NCI-H1436 treated with DMSO at 0.1 percent for 48 hours (cell line): ENCODE data around the gene DCDC1.
"Not testable (repeated sequence)": the region's sequence is repeated elsewhere in the genome, so short reads cannot be mapped to it uniquely, and the experiment has no call there.

Experiments
- DNase-seq: peaks from one replicate; lab custom pipeline; 2025; lab: John Stamatoyannopoulos, UW

The DCDC1 gene

DNA sequence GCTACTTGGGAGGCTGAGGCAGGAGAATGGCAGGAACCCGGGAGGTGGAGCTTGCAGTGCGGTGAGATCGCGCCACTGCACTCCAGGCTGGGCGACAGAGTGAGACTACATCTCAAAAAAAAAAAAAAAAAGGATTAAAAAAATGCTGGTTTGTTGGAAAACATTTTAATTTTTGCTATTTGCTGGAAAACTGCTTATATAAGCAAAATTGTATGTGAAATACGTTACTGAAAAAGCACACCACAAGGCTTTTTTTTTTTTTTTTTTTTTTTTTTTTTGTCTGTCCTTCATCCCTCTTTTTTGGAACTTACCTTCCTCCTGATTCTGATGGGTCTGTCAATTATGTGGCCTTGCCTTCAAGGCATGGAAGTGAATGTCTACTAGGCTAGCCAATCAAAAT lies 40.8 kb downstream of the DCDC1 start:
- DNase-seq, result no peak

DNA sequence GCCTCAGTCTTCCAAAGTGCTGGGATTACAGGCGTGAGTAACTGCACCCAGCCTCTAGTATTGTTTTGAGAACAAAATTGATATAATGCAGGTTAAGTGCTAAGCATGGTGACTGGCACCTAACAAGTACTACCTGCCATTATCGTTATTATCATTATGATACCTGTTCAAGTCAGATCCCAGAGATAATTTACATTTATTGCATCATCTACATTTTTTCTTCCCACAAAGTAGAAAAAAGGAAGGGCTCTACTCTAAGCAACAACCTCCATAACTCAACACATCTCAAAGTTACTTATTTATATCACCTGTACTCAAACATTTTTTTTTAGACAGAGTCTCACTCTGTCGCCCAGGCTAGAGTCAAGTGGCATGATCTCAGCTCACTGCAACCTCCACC lies 42.1 kb downstream of the DCDC1 start:
- DNase-seq, result no peak

DNA sequence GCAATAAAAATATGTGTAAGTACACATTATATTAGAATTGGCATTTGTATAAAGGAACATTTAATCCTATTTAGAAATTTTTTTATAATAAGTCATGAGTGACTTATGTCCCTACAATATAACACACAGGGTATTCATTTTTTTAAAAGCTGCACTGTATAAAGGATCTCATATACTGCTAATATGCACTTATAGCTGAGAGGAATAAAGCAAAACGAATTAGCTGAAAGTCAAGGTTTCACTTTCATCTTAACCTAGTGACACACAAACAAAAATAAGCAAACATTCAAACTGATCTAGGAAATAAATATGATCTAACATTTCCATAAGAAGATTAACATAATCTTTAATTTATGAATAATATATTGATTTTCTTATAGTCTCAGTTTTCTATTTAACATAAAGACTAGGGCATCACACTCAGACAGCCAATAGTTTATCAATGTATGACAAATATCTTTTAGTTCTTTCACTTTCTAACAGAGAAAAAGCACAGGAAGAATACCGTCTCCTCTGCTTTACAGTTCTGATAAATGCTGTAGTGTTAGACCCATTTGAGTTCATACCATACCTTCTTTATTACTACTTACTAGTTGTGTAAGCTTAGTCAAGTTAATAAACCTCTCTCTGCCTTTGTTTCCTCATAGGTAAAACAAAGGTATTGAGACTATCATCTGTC lies 42.9 kb downstream of the DCDC1 start:
- DNase-seq, result no peak

DNA sequence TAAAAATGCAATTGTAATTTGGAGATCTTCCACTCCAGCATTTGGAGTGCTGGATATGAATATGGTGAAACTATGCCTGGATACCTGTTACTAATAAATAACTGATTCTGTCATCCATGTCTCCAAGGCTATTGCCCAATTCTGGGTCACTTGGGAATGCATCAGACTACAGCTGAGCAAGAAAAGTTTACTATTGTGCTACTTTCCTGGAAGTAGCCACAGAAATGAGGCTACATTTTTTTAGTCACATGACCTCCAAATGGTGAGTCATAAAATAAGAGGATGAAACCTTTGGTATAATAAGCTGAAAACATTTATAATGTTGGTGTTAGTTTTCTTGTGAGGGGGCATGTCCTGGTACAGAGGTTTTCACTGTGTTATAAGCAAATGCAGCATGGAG lies 44.4 kb downstream of the DCDC1 start:
- no peak for DNase-seq

DNA sequence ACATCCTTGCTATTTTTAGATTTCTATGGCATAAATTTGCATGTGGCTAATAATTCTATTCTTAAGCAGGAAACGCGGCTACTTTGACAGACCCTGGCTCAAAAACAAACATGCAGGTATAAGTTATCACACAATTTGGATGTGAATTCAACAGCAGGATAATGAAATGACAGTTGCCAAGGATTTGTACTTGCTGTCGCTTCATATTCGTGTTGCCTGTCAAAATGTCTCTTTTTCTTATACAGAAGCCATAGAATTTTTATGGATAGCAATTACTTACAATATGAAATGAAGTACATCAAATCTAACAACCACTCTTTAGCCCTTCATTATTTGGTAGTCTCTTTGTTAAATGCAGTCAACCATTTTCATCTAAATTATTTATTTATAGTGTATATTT lies 46.4 kb downstream of the DCDC1 start:
- no peak for DNase-seq

DNA sequence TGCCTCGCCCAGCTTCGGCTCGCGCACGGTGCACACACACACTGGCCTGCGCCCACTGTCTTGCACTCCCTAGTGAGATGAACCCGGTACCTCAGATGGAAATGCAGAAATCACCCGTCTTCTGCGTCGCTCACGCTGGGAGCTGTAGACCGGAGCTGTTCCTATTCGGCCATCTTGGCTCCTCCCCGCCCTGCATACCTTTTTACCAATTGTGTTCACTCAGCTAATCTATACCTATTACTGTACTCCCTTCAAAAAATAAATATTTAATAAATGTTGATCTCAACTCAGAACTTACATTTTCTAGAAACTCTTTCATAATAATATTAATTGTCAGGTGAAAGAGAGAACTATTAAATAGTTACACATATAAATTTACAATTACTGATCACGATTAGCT lies 48.0 kb downstream of the DCDC1 start:
- DNase-seq, result not testable (repeated sequence)

DNA sequence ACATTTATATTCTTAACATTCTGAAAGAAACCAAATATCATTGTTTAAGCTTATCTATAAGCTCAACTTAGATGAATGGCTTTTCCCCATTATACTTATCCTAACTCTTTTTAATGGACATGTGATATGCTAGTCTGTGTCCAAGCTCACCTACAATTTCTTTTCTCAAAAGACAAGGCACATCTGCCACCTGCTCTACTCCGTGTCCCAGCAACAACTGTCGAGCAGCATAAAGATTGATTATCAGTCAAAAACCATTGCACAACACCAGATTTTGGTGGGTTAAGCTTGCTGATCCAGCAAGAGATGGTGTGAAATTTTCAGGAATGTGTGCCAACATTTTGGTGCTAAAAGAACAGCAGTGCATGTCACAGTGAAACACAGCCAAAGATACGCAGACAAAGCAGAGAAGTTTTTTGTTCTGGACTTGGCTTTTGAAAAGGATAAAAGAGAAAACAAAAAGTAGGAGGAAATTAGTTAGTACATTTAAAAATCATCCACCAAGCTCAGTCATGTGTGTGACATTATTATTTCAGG lies 65.8 kb downstream of the DCDC1 start:
- no peak for DNase-seq

DNA sequence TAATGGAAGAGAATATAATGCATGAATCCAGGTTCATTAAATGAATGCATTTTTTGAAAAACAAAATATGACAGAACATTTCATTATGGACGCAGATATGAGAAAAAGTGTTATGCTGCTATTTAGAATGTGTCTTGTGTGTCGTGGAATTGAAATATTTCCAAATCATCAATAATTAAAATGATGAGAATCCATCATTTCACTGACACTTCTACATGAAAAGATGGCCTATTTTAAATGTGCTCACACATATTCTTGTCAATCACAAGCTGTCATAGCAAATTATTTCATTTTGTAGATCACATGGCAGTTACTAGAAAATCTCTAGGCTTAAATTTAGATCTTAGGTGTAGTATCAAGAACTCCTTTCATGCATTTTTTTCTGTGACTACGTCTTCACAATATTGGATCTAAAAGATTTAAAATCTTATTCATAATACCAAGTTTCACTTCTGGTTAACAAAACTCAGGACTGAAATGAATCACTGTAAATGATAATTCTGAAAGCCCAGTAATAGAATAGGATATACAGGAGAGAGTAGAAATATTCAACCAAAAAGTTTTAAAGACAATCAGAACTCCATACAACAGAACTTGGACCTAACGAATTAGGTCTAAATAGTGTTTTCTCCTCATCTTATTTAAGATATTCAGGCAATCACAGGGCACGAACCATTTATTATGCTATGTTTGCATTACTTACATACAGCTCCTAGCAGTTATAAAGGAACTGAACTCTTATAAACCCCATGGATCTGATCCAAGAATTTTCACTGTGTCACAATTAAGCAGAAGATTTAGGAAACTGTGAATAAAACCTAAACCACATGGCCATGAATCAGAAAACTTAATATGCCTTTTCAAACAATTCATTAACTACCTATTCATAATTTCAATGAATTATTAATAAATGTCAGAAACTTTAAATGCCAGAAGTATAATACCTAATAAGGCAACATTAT lies 67.7 kb downstream of the DCDC1 start:
- DNase-seq, result no peak

DNA sequence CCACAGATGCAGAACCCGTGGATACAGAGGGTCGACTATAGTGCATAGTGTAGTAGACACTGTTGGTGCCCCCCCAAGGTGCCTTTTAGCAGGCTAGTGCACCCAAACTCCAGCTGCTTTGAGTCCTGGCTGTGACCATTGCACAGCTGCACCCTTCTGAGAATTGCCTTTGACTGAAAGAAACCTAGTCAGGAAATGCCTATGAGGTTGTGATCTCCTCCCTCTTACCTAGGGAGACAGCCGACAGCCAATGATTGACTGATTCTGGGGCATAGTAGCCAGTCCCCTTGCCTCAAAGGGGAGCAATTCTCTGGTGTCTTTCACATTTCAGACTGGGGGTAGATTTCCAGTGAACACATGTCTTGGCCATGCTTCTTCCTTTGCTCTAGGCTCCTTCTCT lies 74.2 kb downstream of the DCDC1 start:
- DNase-seq, result no peak

DNA sequence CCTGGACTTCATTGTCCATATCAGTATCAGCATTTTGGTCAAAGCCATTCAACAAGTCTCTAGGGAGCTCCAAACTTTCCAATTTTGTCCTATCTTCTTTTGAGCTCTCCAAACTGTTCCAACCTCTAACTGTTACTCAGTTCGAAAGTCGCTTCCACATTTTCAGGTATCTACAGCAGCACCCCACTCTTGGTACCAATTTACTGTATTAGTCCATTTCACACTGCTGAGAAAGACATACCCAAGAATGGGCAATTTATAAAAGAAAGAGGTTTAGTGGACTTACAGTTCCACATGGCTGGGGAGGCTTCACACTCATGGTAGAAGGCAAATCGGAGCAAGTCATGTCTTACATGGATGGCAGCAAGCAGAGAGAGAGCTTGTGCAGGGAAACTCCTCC lies 96.0 kb downstream of the DCDC1 start:
- DNase-seq, result not testable (repeated sequence)

DNA sequence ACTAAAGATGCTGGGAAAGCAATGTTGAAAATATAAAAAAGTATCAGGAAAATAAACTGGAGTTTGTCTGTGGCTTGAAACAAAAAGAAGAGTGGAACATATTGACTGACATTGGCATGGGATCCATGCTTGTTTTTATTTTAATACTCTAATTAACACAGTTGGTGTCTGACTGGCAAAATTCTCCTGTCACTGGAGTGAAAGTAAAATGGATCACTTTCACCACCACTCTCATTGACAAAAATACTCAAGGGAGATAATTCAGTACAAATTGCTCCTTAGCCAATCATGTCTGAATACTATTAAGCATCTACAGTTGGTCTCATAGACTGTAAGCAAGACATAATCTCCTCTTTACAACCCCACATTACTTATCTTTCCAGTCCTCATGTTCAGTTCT lies 101.8 kb downstream of the DCDC1 start:
- DNase-seq, result no peak

DNA sequence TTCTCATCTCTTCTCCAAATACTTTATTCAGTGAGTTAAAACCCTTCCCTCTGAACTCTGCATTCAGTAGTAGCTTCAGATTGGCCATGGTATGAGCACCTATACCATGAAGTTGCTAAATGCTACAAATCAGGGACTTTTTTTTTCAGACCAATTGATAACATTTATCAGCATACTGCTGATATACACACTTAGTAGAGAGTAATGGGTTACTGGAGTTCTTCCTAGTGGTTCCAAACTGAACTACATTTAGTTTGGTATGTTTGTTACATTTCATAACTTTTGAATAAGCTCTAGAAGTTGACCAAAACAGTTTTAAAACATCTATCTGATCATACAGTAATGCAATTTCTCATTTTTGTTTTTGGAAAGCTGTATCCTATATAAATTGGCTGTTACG lies 104.7 kb downstream of the DCDC1 start:
- DNase-seq, result no peak

DNA sequence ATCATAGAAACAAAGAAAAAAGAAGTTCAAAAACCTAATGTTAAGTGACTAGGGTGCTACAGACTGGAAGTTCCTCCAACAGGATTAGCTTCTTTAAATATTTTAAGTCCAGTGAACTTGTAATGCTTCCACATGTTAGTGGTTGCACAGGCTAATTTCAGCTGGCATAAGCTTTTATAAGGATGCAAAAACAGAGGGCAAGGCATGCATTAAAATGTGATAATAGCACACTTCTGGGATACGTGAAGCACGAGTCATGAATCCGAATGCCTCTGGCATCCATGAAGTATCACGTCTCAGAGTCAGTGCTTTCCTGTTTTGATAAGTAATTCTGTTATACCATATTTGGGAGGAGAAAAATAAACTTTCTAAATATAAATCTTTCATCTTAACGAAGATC lies 106.8 kb downstream of the DCDC1 start:
- no peak for DNase-seq

DNA sequence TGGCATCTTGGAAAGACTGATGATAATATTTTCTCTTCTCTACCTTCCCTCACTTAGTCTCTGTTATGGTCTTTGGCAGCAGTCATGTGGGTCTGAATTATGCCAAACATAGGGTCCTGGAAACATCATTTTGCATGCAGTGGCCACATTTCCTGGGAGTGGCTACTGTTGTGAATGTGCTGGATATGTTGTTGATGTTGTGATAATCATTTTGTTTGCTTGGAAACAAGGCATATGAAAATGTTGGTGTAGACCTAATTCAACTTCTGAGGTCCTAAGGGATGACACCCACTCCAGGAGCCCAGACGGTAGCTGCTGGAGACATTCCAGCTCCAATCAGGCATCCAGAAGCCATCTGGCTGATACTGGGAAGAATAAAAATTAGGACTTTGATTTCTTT lies 109.7 kb downstream of the DCDC1 start:
- no peak for DNase-seq

DNA sequence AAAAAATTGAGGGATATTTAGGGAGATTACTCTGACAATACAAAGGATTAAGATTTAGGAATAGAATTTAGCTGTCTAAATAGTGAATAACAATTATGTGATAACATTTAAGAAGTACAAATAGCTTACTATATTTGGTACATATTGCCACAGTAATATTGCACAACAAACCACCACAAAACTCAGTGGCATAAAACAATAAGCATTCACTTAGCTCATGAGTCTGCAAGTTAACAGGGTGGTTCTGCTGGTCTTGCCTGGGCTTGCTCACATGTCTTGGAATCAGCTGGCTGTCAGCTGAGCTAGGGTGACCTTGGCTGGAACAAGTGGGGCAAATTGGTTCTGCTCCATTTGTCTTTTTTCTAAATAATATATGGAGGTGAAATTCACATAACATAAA lies 115.1 kb downstream of the DCDC1 start:
- no peak for DNase-seq

DNA sequence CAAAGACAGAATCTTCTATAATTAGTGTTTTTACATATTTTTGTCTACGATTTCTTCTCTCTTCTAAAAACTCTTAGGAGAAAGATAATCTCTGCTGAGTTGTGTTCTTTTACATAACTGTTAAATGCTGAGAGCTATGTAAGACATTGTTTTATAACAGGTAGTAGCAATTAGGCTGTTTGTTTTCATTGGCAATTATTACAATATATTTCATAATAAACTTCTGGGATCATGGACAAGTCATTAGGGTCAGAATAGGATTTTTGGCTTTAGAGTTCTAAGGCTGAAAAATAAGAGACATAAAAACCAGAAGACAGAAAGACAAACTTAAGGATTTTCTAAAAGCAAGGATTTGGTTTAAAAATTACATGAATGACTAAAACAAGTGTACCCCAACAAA lies 120.8 kb downstream of the DCDC1 start:
- no peak for DNase-seq

DNA sequence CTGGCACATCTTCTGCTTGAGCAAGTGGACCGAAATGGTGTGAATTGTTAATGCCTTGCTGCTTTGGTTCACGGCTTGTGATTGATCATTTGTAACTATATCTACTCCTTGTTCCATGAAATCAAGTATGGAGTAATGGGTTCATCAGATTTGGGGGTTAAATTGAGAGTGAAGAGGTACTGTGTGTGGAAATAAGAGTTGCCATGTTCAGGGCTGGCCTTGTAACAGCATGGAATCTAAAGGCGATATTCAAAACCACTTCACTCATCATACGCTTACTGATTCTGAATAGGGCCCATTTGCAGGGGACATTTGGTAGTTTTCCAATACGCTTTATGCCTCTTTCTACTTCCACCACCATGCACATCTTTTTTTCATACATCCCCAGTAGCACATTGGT lies 122.2 kb downstream of the DCDC1 start:
- no peak for DNase-seq

DNA sequence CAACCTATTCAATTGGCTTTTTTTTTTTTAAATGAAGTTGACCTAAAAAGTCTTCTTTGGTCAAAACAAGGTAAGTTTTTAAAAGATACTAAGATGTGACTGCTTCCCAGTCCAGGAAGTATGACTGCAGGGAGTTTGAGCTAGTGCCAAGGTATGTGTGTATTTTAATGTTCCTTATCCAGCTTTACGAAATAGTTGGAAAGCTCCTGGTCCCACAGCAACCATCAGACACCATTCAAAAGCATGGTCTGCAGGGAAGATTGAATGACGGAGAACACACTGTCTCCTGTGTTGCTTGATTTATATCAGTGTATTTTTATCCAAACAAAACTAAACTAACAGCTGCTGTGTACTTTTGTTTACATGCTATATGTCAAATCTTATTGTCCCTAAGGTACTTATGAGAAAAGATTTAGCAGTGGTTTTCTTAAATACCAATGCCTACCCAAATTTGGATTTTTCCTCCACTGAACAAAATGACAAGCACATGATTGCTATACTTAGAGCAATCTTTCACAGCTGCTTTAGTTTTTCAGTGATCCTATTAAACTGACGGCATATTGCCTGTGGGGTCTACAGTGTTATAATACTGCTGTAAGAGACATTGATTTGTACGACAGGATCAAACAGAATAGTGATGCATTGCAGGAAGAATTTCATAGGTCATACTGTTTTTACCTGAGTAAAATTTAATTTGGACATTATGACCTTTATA lies 122.9 kb downstream of the DCDC1 start:
- no peak for DNase-seq

DNA sequence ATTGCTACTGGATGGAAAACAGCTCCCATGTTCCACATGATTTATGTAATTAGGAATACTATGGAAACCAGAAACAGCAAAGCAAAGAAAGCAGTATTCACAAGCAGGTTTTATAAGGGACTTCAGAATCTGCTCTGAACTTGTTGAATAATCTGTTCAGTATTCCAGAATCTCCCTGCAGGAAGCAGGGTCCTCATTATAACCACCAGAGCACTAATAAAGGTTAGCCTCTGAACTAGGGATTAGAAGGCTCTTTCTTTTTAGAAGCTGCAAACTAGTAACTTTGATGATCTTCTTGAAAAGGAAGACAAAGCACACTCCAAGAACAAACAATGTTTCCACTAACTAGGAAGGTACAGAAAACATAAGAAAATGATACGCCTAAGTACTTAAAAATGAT lies 125.8 kb downstream of the DCDC1 start:
- DNase-seq, result no peak

DNA sequence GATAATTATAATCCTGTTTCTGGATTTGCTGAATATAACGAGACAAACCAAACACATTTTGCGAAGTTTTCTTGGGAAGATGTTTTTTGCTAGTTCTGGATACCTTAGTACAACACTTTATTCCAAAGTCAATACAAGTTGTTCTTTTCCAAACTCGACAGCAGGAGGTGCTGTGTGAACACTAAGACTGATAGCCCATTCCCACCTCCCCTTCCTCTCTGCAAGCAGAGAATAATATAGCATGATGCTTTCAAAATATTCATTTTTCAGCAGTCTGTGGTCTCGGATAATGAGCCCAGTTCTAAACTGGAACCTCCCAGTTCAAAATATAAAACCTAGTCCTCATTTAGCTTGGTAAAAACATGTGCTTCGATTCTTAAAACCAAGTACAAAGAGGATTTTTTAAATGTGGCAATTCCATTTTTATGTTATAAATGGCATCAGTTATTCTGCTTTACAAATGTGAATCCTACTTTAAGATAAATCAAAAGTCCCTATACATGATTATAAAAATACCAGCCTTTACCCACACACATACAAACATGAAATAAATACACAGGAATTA lies 129.1 kb downstream of the DCDC1 start:
- DNase-seq, result no peak

DNA sequence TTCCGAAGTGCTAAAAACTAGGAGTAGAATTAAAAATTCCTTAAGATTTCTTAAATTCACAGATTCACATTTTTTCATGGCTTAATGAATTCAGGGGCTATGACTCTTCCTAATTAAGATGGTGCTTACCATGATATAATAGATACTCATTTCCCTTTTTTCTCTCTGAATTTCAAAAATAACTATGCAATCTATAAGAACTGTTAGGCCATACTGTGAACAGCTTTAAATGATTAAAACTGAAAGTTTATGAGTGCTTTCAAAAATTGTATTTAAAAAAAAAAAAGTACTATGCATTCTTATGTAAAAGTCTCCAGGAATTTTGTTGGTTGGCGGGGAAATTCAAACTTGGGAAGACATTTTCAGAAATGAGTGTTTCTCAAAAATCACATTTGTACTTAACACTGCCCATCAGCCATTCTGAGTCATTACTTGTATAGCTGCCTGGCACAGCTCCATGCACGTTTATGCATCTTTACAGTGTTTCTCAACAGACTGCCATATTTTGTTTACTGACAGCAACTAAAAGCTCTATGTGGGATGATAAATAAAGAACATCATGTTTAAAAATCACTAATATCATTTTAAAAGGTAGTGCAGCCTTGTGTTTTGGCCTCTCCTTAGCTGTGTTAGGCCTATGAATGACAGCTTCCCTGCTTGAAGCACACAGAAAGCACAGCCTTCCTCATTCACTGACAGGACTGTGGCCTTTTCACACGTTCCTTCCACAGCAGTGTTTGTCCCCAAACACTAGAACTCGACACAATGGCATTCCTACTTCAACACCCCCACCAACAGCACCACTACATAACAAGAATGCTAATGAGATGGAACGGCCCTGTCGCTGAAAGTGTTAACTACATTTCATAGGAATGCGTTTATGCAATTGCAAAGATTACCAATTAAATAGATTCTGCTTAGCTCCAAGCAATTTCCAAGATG lies 131.4 kb downstream of the DCDC1 start:
- DNase-seq, result no peak
